HG02884 (cell line): ENCODE data around the gene BACH2.

Source experiments
- ATAC-seq: cut with Tn5 transposase; IDR thresholded peaks from one replicate; pipeline ENCODE4 v1.9.1; 2021; ENCODE audit warnings: mild to moderate bottlenecking, moderate library complexity; ENCODE audit not compliant: unreplicated experiment

The BACH2 gene

DNA sequence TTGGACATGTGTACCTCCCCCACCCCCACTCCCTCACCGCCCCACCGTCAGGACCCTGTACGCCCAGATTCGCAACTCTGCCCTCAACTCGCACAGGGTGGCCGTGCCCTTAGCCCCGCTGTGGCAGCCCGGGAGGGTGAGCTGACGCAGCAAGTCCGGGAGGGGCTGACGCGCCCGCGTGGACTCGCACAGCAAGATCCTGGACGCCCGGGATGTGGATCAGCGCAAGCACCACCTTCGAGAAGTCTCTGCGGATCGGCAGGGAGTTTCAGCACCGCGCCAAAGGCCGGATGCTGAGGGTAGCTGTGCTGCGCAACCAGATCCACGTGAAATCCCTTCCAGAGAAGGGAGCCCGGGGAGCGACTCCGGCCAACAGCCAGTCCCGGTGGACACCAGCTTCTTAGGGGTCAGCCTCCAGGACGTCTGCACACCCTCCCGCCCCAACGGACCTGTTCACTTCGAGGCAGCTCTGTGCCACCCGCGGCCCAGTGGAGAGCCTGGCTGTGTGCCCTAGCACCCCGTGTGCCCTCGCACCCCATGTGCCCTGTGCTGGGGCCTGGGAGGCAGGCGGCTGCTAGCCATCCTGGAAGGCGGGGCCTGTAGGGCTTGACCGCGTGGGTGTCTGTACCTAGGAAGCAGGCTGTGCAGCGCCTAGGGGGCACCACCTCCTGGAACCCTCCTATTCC, 409.0 kb downstream of the BACH2 start:
- no peak for ATAC-seq

DNA sequence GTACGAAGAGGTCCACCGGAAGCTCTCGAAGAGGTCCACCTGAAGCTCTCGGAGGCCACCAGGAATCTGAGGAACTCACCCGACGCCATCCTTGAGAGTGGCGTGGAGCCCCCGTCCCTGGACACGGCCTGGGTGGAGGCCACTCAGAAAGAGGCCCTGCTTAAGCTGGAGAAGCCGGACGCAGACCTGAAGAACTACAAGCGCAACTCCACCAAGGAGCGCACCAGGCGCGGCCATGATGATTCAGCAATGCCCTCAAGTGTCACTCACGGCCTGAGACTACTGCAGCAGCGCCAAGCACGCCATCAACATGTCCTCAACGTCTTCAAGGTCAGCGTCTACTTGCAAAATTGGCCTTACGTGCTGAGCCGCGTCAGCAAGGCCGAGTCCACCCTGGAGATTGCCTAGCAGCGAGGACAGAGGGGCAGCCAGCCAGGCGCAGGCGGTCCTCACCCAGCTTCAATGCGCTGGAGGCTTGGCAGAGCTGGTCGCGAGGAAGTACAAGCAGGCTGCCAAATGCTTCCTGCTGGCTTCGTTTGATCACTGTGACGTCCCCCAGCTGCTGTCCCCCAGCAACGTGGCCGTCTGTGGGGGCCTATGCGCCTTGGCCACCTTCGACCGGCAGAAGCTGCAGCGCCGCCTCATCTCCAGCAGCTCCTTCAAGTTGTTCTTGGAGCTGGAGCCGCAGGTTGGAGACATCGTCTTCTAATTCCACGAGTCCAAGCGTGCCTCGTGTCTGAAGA, 410.1 kb downstream of the BACH2 start:
- no peak for ATAC-seq
